ENCODE measurements around the gene CDK17. TPM values are rescaled to one million over a fixed set of nuclear protein-coding genes. Genes with fewer than 3 reads are reported as not detected.

Gene CDK17
- total RNA-seq, 2 donors from 2014 or later: 20.9 to 27.1 TPM

DNA sequence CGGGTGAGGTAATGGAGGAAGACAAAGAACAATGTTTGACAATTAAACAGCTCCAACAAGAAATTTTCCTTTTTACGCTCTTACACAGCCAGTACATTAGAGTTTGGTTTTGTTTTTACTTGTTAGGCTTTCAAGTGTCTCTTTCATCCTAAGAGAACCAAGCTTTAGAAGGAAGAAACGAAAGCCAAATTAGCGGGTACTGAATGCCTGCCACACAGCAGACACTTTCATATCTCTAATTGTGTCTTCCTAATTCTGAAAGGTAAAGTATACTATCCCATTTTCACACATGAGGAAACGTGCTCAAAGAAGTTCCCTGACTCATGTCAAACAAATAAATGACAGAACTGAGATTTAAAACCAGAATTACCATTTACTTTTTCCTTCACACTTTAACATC, 65.0 kb downstream of the CDK17 start:
- H3K4me3 ChIP-seq: no peak overlapping the region
- no peak for DNase-seq (ENCODE audit: low spot score)

DNA sequence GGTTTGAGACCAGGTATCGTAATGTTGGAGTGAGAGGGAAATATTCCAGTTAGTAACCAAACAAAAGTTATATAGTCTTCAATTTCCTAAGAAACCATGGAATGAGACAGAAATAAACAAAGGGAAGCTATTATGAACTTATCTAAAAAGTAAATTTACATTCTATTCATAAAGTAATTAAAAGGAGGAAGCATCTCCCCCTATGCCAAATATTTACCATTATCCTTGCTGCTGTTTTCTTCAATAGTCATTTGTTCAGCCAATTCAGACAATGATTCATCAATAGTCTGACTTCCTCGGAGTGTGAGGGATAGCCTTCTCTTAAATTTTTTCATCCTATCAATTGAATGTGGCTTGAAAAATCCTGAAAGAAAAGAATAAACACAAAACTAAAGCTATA, 65.7 kb downstream of the CDK17 start:
- Histone ChIP-seq H3K27ac (no peak overlapping the region), H3K36me3 (no peaks in the 10 kb centered on the region), H3K9me3 (peaks cover 0 to 8% of the 10 kb centered on the region in 2 donors), H3K4me1 (peaks cover 0 to 4% of the 10 kb centered on the region in 2 donors), H3K4me3 (no peak overlapping the region), H3K27me3 (no peaks in the 10 kb centered on the region)
- TF ChIP-seq CTCF (IDR thresholded peaks at IDR 0.05): no peak
- no peak for DNase-seq (ENCODE audit: low spot score)

More for the DNA sequence above, 65.0 kb downstream of the CDK17 start:
- Histone ChIP-seq H3K9me3 (peaks cover 0 to 8% of the 10 kb centered on the region in 2 donors), H3K27ac (no peak overlapping the region), H3K4me1 (peaks cover 0 to 4% of the 10 kb centered on the region in 2 donors), H3K36me3 (no peaks in the 10 kb centered on the region), H3K27me3 (no peaks in the 10 kb centered on the region)
- no peak for TF ChIP-seq CTCF (IDR thresholded peaks at IDR 0.05)

DNA sequence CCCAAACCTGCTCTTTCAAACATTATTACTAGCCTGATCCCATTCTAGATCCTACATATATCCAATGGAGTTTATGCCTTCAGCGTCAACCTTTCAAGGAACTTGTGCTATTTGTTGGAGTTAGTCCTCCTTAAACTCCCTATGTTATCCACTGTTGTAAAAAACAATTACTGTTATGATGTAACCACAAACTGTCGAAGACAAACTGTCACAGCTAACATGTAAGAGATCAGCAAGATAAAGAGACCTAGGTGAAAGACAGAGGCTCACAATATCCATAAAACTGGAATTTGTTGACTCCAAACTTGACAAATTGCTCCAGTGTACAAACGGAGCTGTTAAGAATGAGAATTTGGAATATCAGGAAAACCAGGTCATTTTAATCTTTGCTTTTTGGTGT, 70.7 kb downstream of the CDK17 start:
- TF ChIP-seq CTCF (IDR thresholded peaks at IDR 0.05): no peak
- H3K4me3 ChIP-seq: no peak overlapping the region
- H3K27me3 ChIP-seq: no peaks in the 10 kb centered on the region
- H3K36me3 ChIP-seq: no peaks in the 10 kb centered on the region
- DNase-seq (ENCODE audit: low spot score): no peak
- H3K9me3 ChIP-seq: no peaks in the 10 kb centered on the region
- H3K27ac ChIP-seq: no peak overlapping the region
- no peaks in the 10 kb centered on the region for H3K4me1 ChIP-seq

DNA sequence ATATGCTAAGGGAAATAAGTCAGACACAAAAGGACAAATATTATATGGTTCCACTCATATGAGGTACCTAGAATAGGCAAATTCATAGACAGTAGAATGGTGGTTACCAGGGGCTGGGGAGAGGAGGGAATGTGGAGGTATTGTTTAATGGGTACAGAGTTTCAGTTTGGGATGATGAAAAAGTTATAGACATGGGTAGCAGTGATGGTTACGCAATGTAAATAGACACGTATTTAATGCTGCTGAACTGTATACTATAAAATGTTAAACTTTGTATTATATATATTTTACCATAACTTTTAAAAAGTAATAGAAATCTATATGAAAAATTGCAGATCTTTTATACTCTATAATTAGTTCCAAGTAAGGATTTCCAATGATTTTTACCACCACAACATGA, 71.2 kb downstream of the CDK17 start:
- Histone ChIP-seq H3K9me3 (no peaks in the 10 kb centered on the region), H3K4me3 (no peak overlapping the region), H3K36me3 (no peaks in the 10 kb centered on the region), H3K4me1 (no peaks in the 10 kb centered on the region), H3K27me3 (no peaks in the 10 kb centered on the region), H3K27ac (no peak overlapping the region)
- no peak for TF ChIP-seq CTCF (IDR thresholded peaks at IDR 0.05)
- no peak for DNase-seq (ENCODE audit: low spot score)

- no peak for DNase-seq (ENCODE audit: low spot score)
- Histone ChIP-seq H3K4me1 (no peaks in the 10 kb centered on the region), H3K36me3 (no peaks in the 10 kb centered on the region)
Measured at GRCh38 chr12:96327889-96328288, 72.3 kb downstream of the CDK17 start.

More at GRCh38 chr12:96327889-96328288, 72.3 kb downstream of the CDK17 start:
- no peak overlapping the region for H3K4me3 ChIP-seq
- H3K27ac ChIP-seq: no peak overlapping the region
- no peaks in the 10 kb centered on the region for H3K27me3 ChIP-seq
- H3K9me3 ChIP-seq: no peaks in the 10 kb centered on the region
- TF ChIP-seq CTCF (IDR thresholded peaks at IDR 0.05): no peak

All from right atrium auricular region (tissue), 2 donors.